SK-N-SH treated with all-trans-retinoic acid at 6 μM for 48 hours (cell line): ENCODE data around the gene MARCKSL1.

Experiments used
- ARNTL ChIP-seq: fragments of 450-650 bp; formaldehyde crosslinking; IDR thresholded peaks from 2 replicates; pipeline ENCODE4 v1.5.0; 2020; ENCODE audit warnings: low read depth, mild to moderate bottlenecking, moderate library complexity, borderline replicate concordance
- BACH2 ChIP-seq: fragments of 250-450 bp; sonication (Bioruptor Pico); IDR thresholded peaks from 2 replicates; pipeline ENCODE4 v1.9.0; 2021; ENCODE audit warnings: mild to moderate bottlenecking, borderline replicate concordance
- GLIS3 ChIP-seq: fragments of 250-450 bp; sonication (Bioruptor Pico); IDR thresholded peaks from 2 replicates; pipeline ENCODE4 v1.5.0; 2020; ENCODE audit warnings: mild to moderate bottlenecking, moderate library complexity
- OSR1 ChIP-seq: fragments of 250-450 bp; sonication (Bioruptor Pico); IDR thresholded peaks from 2 replicates; pipeline ENCODE4 v1.8.0; 2022; ENCODE audit warnings: moderate library complexity, mild to moderate bottlenecking, inconsistent platforms
- PPARA ChIP-seq: fragments of 250-450 bp; sonication (Bioruptor Pico); IDR thresholded peaks from 2 replicates; pipeline ENCODE4 v1.5.0; 2020; ENCODE audit warnings: mild to moderate bottlenecking, borderline replicate concordance
- TOX ChIP-seq: fragments of 250-450 bp; sonication (Bioruptor Pico); IDR thresholded peaks from 2 replicates; pipeline ENCODE4 v1.8.0; 2021; ENCODE audit warnings: mild to moderate bottlenecking, moderate library complexity, borderline replicate concordance
- ZFP3 ChIP-seq: fragments of 250-450 bp; sonication (Bioruptor Pico); IDR thresholded peaks from 2 replicates; pipeline ENCODE4 v1.5.0; 2020; ENCODE audit warnings: mild to moderate bottlenecking, moderate library complexity
- ZFP30 ChIP-seq: fragments of 450-650 bp; formaldehyde crosslinking; IDR thresholded peaks from 2 replicates; pipeline ENCODE4 v1.5.0; 2022; ENCODE audit warnings: mild to moderate bottlenecking, moderate library complexity
- TF ChIP-seq, protein P1 (sequence below): fragments of 250-450 bp; sonication (Bioruptor Pico); IDR thresholded peaks from 2 replicates; pipeline ENCODE4 v1.5.1; 2021; ENCODE audit warnings: mild to moderate bottlenecking, moderate library complexity
- TF ChIP-seq, protein P2 (sequence below): fragments of 250-450 bp; sonication (Bioruptor Pico); IDR thresholded peaks from 2 replicates; pipeline ENCODE4 v1.5.1; 2020; ENCODE audit warnings: low read depth, mild to moderate bottlenecking, moderate library complexity
- TF ChIP-seq, protein P3 (sequence below): fragments of 250-450 bp; sonication (Bioruptor Pico); IDR thresholded peaks from 2 replicates; pipeline ENCODE4 v1.5.0; 2020; ENCODE audit warnings: mild to moderate bottlenecking, moderate library complexity
- TF ChIP-seq, protein P4 (sequence below): fragments of 250-450 bp; sonication (Bioruptor Pico); IDR thresholded peaks from 2 replicates; pipeline ENCODE4 v1.8.0; 2020; ENCODE audit warnings: mild to moderate bottlenecking, moderate library complexity, borderline replicate concordance

DNA sequence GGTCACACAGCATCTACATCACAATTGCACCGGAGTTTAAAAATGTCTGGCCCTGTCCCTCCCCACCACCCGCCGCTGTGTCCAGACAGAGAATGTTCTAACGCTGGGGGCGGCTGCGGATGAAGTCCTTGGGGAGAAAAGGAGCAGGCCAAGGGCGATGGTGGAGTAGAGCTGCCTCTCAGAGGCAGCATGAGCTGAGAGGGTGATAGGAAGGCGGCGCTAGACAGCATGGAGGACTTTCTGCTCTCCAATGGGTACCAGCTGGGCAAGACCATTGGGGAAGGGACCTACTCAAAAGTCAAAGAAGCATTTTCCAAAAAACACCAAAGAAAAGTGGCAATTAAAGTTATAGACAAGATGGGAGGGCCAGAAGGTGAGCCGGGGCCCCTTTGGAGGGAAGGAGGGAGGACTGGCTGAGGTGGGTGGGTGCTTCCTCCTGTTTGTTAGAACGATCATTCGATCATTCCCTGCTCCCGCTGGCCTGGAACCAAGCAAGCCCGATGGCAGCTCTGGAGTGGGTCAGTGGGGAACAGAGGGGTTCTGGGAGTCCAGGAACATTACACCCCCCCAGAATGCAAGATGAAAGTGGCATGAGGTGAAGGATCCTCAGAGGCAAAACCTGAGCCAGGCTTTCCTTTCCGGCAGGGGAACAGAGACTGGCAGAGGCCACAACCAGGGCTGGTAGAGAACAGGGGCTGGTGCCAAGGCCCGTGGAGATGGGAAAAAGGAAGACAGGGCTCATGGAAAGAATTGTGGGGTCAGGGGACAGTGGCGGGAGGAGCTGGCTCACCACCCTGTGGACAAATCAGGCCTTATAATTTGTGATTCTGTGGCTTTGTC, 26.7 kb upstream of the MARCKSL1 start, which contains the start of the genes FAM229A and TSSK3:
- TF ChIP-seq ZFP30 (no peak), GLIS3 (no peak), ZFP3 (CRISPR knock-in tag) (no peak), PPARA (no peak), OSR1 (no peak), ARNTL (CRISPR knock-in tag) (no peak), TOX (CRISPR knock-in tag) (no peak), BACH2 (CRISPR knock-in tag) (no peak)
- TF ChIP-seq, protein P1, sequence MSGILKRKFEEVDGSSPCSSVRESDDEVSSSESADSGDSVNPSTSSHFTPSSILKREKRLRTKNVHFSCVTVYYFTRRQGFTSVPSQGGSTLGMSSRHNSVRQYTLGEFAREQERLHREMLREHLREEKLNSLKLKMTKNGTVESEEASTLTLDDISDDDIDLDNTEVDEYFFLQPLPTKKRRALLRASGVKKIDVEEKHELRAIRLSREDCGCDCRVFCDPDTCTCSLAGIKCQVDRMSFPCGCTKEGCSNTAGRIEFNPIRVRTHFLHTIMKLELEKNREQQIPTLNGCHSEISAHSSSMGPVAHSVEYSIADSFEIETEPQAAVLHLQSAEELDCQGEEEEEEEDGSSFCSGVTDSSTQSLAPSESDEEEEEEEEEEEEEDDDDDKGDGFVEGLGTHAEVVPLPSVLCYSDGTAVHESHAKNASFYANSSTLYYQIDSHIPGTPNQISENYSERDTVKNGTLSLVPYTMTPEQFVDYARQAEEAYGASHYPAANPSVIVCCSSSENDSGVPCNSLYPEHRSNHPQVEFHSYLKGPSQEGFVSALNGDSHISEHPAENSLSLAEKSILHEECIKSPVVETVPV (CRISPR knock-in tag), result no peak
- TF ChIP-seq, protein P2, sequence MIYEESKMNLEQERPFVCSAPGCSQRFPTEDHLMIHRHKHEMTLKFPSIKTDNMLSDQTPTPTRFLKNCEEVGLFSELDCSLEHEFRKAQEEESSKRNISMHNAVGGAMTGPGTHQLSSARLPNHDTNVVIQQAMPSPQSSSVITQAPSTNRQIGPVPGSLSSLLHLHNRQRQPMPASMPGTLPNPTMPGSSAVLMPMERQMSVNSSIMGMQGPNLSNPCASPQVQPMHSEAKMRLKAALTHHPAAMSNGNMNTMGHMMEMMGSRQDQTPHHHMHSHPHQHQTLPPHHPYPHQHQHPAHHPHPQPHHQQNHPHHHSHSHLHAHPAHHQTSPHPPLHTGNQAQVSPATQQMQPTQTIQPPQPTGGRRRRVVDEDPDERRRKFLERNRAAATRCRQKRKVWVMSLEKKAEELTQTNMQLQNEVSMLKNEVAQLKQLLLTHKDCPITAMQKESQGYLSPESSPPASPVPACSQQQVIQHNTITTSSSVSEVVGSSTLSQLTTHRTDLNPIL (CRISPR knock-in tag), result no peak
- TF ChIP-seq, protein P3, sequence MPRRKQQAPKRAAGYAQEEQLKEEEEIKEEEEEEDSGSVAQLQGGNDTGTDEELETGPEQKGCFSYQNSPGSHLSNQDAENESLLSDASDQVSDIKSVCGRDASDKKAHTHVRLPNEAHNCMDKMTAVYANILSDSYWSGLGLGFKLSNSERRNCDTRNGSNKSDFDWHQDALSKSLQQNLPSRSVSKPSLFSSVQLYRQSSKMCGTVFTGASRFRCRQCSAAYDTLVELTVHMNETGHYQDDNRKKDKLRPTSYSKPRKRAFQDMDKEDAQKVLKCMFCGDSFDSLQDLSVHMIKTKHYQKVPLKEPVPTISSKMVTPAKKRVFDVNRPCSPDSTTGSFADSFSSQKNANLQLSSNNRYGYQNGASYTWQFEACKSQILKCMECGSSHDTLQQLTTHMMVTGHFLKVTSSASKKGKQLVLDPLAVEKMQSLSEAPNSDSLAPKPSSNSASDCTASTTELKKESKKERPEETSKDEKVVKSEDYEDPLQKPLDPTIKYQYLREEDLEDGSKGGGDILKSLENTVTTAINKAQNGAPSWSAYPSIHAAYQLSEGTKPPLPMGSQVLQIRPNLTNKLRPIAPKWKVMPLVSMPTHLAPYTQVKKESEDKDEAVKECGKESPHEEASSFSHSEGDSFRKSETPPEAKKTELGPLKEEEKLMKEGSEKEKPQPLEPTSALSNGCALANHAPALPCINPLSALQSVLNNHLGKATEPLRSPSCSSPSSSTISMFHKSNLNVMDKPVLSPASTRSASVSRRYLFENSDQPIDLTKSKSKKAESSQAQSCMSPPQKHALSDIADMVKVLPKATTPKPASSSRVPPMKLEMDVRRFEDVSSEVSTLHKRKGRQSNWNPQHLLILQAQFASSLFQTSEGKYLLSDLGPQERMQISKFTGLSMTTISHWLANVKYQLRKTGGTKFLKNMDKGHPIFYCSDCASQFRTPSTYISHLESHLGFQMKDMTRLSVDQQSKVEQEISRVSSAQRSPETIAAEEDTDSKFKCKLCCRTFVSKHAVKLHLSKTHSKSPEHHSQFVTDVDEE (CRISPR knock-in tag), result no peak
- TF ChIP-seq, protein P4, sequence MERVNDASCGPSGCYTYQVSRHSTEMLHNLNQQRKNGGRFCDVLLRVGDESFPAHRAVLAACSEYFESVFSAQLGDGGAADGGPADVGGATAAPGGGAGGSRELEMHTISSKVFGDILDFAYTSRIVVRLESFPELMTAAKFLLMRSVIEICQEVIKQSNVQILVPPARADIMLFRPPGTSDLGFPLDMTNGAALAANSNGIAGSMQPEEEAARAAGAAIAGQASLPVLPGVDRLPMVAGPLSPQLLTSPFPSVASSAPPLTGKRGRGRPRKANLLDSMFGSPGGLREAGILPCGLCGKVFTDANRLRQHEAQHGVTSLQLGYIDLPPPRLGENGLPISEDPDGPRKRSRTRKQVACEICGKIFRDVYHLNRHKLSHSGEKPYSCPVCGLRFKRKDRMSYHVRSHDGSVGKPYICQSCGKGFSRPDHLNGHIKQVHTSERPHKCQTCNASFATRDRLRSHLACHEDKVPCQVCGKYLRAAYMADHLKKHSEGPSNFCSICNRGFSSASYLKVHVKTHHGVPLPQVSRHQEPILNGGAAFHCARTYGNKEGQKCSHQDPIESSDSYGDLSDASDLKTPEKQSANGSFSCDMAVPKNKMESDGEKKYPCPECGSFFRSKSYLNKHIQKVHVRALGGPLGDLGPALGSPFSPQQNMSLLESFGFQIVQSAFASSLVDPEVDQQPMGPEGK (CRISPR knock-in tag), result no peak
